ENCODE measurements around the gene CHSY1. TPM values are rescaled to one million over a fixed set of nuclear protein-coding genes. Genes with fewer than 3 reads are reported as not detected.

The CHSY1 gene
- polyA plus RNA-seq, 1 donor from 2014 or later: 1.1 TPM

DNA sequence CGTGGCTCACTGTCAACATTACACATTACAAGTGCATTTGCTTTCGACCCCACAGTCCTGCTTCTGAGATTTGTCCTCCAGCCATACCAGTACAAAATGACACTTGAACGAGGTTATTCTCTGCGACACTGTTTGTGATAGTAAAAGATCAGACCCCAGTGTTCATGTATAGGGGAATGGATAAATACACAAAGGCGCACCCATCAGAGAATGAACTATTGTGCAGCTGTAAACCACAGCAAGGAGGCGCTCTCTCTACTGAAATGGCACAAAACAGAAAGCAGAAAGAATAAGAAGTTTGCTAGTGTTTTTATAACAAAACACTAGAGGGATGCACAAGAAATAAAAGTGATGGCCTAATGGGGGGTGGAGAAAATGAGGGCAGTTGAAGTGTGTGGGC, 4.9 kb upstream of the CHSY1 start:
- Mint-ChIP-seq H3K27me3 (no peaks in the 10 kb centered on the region), H3K4me3 (no peak overlapping the region), H3K36me3 (no peaks in the 10 kb centered on the region)

DNA sequence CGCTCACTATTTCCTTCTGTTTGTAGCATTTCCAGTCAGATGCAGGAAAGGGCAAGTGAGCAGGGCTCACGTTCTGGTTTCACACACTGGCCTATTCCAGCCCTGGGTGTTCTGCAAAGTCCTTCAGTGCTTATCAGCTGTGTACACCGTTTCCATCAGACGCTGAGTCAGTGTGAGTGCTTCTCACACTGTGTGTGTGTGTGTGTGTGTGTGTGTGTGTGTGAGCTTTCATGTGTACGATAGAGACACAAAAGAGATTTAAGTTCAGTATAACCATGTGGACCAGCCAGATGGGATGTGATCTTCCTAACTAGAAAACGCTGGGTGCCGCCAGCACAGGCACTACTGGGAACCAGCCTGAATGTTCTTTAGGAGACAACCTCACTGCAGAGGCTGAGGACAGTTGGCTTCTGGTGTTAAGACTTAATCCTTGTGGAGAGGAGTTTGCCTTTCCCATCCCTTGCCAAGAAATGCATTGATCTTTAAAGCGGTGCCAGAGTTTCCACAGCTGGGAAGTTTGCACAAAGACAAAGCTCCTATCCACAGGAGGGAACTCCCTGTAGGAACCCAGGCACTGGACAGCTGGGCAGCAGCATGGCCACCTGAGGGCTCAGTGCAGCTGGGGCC, 3.9 kb upstream of the CHSY1 start:
- peaks cover 8 to 14% (median 13%) of the 10 kb centered on the region in 3 donors for H3K4me1 Mint-ChIP-seq
- H3K9me3 Mint-ChIP-seq: no peaks in the 10 kb centered on the region
- H3K36me3 Mint-ChIP-seq: no peaks in the 10 kb centered on the region
- no peak overlapping the region for H3K27ac Mint-ChIP-seq
- H3K4me3 Mint-ChIP-seq: peak overlapping the region in 1 of 4 donors; percentile 17
- no peaks in the 10 kb centered on the region for H3K27me3 Mint-ChIP-seq

More for the DNA sequence above, 4.9 kb upstream of the CHSY1 start:
- H3K9me3 Mint-ChIP-seq: no peaks in the 10 kb centered on the region
- peaks cover 8 to 14% (median 13%) of the 10 kb centered on the region in 3 donors for H3K4me1 Mint-ChIP-seq
- H3K27ac Mint-ChIP-seq: no peak overlapping the region

DNA sequence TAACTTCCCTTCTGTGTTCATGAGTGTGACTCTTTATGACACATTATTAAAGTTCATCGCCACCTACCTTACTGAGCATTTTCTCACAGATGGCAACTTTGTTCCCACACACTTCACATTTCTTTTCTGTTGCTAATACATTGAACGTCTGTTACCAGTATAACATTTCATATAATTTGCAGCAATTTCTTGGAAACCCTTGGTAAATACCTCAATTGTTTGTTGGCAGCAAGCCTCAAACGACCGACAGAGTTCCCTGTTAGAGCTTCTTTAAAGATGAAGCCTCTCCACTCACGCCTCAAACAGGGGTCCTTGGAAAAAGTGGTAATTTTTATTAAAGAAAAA, 3.2 kb upstream of the CHSY1 start:
- peak overlapping the region in 1 of 3 donors; percentile 21 for H3K27ac Mint-ChIP-seq

DNA sequence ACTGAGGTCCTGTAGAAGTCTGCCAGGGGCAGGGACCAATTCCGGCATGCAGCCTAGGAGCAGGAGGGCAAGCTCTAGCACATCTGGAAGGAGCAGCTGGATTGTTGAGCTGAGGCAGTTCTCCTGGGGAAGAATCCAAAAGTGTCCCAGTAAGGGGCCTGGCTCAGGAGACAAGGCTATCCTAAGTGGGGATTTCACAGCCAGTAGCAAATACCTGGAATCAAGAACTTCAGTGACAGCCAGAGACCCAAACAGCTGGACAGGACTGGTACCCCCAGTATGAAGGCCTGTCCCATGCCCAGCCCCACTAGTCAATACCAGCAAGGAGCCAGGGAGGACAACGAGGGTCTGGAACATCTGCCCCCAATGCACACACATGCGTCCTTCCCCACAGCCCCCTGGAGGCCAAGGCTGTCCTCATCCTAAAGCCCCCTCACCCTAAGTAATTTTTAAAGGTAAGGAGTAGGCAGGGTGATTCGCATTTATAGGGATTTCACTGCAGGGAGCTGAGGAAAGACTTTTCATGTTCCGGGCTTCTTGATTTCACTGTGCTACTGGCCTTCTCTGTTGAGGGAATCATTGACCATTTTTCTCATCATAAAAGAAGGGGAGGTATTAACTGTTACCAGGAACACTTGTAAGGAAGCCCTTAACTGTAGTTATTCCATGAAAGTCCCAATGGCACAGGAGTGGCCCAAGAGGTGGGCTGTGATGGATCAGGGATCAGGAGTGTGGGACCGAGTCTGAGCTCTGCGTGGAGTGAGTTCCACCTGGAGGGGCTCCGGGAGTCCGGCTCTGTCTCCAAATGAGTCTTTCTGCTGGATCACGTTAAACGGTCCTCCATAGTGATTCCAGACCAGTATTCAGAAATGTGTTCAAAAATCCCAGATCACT, 2.6 kb upstream of the CHSY1 start:
- H3K27me3 Mint-ChIP-seq: no peaks in the 10 kb centered on the region
- H3K36me3 Mint-ChIP-seq: no peaks in the 10 kb centered on the region
- peaks cover 19 to 25% (median 24%) of the 10 kb centered on the region in 3 donors for H3K4me1 Mint-ChIP-seq
- H3K9me3 Mint-ChIP-seq: no peaks in the 10 kb centered on the region
- peak overlapping the region in 2 of 3 donors; percentile 73 to 94 for H3K27ac Mint-ChIP-seq
- H3K4me3 Mint-ChIP-seq: peak overlapping the region in 2 of 4 donors; percentile 6 to 43

More for the DNA sequence above, 3.2 kb upstream of the CHSY1 start:
- peaks cover 15 to 21% (median 21%) of the 10 kb centered on the region in 3 donors for H3K4me1 Mint-ChIP-seq
- H3K9me3 Mint-ChIP-seq: no peaks in the 10 kb centered on the region
- no peaks in the 10 kb centered on the region for H3K27me3 Mint-ChIP-seq
- no peaks in the 10 kb centered on the region for H3K36me3 Mint-ChIP-seq
- H3K4me3 Mint-ChIP-seq: peak overlapping the region in 1 of 4 donors; percentile 43

DNA sequence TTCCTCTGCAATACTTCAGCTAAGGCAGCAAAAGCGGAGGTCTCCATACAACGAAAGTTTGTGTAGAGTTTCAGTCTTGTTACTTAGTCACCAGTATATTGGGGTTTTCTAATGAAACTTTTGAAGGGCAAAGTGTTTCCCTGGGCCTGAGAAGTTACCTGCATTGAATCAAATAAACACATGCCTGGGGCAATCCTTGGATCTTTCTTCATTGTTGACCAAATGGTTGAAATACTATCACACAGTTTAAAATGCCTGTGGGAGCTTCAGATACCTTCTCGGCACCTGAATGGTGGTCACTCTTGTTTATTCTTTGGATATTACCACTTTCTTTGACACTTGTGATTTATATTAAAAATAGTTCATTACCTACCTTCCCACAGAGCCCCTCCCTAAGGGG, 988 bp upstream of the CHSY1 start:
- Mint-ChIP-seq H3K9me3 (no peaks in the 10 kb centered on the region), H3K4me3 (peak overlapping the region; percentile 90 to 97 (median 94)), H3K27me3 (no peaks in the 10 kb centered on the region), H3K27ac (peak overlapping the region; percentile 58 to 94 (median 81)), H3K36me3 (no peaks in the 10 kb centered on the region), H3K4me1 (peaks cover 23 to 24% (median 23%) of the 10 kb centered on the region in 3 donors)

DNA sequence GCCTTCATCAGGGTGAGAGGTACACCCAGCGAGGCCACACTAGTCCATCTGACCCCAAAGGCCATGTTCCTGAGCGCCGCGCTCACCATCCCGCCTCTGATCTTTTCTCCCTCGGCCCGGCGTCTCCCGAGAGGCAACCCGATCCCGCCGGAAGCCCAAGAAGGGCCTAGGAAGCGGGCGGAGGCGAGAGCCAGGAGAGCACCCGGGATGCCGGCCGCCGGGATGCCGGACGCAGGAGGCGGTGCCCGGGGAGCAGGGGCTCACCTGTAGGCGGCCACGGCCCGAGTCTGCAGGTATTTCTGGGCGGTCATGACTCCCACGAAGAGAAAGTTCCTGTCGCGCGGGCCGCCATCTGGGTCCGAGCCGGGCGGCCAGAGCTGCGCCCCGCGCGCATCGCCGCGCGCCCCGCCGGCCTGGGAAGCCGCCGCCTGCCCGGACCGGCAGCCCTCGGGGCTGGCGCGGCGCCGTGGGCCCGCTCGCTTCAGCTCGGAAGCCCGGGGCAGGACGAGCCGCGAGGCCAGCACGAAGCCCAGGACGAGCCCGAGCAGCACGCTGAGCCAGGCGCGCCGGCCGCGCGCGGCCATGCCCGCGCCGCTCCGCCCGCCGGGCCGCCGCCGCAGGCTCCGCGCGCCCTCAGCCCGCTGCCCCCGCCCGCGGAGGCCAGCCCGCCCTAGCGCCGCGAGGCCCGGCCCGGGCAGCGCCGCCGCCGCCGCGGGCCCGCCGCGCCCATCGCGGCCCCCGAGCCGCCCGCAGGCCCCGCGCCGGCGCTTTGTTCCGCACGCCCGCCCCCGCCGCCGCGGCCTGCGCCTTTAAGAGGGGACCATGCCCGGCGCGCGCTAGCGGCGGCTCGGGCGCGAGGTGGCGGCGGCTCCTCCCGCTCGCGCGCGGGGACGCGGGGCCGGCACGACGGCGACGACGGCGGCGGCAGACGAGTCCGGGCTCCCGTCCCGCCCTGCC, 697 bp downstream of the CHSY1 start:
- H3K4me1 Mint-ChIP-seq: peaks cover 35 to 39% (median 39%) of the 10 kb centered on the region in 3 donors
- H3K9me3 Mint-ChIP-seq: no peaks in the 10 kb centered on the region
- H3K36me3 Mint-ChIP-seq: no peaks in the 10 kb centered on the region
- no peaks in the 10 kb centered on the region for H3K27me3 Mint-ChIP-seq
- H3K27ac Mint-ChIP-seq: peak overlapping the region; percentile 81 to 94 (median 93)
- peak overlapping the region; percentile 88 to 97 (median 92) for H3K4me3 Mint-ChIP-seq

DNA sequence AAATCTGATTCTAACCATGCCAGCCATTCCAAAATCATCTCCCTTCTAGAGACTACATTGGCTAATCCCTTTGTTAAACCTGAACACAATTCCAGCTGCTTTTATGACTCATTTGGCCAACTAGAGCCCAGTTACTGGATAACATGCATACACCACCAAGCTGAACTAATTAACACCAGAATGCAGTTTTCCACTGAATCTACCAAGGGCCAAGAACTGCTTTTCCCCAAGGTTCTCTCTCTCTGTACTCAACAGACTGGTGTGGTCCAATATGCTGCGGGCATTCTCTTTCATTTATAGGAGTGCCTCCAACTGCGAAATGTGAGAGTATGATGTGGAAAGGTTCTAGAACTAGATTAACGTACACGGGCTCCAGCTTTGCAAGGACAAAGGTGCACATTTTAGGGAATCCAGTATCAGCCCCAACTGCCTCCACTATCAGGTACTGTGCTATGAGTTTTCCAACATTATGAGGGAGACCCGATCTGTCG, 1.5 kb downstream of the CHSY1 start:
- Mint-ChIP-seq H3K9me3 (no peaks in the 10 kb centered on the region), H3K4me1 (peaks cover 36 to 46% (median 37%) of the 10 kb centered on the region in 3 donors), H3K27me3 (no peaks in the 10 kb centered on the region), H3K27ac (peak overlapping the region; percentile 81 to 93 (median 85)), H3K36me3 (no peaks in the 10 kb centered on the region), H3K4me3 (peak overlapping the region; percentile 71 to 94 (median 90))

DNA sequence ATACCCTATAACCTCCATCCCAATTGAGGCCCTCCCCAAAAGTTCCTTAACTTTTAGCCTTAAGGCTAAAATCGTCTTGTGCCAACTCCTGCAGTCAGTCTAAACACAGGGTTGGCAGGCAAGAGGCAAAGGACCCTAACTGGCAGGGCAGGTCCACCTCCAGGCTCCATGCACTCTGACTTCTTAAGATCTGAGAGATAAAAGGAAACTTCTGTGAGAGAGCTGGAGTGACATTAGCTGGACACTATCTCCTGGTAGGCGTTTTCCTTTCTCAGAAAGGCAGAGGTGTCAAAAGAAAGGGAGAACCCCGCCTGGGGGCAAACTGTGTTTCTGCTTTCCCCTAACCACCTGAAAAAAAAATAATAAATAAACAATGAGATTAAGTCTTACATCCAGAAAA, 3.6 kb downstream of the CHSY1 start:
- Mint-ChIP-seq H3K4me3 (peak overlapping the region in 1 of 4 donors; percentile 28), H3K27ac (peak overlapping the region in 1 of 3 donors; percentile 42), H3K9me3 (no peaks in the 10 kb centered on the region), H3K4me1 (peaks cover 46 to 65% (median 50%) of the 10 kb centered on the region in 3 donors), H3K36me3 (no peaks in the 10 kb centered on the region), H3K27me3 (no peaks in the 10 kb centered on the region)

DNA sequence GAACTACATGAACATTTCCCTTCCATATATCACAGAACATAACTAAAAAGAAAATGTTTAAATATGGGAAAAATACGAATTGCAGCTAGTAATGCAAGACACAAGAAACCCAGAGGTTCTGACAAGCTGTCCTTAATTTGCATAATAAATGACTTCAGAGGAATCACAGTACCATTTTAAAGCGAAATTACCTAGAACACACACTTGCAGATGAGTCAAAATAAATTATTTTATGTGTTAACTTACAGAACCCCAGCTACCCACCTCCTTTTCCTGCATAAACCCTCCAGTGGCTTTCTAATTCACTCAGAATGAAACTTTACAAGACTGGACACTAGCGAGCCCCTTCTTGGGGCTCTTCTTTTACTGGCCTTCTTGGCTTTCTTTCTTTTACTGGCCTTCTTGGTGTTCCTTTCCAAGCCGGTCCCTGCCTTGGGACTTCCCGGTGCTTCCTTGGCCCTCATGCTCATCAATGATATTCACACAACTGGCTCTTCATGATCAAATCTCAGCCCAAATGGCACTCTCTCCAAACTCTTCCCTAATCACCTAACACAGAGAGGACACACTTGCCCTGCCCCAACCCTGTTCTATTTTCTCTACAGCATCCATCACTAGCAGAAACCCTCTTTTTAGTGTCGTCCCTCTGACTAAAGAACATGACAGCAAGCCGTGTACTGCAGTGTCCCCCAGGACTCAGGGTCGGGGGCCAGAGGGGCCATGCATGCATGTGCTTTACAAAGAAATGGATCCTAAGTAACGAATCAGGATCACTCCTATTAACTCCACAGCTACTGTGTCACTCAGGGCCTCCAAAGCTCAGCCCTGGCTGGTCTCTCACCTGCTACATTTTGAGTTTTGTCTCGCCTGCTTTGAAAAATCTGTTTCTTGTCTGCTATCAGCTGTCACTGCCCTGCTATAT, 4.8 kb downstream of the CHSY1 start:
- H3K36me3 Mint-ChIP-seq: no peaks in the 10 kb centered on the region
- H3K4me1 Mint-ChIP-seq: peaks cover 47 to 69% (median 50%) of the 10 kb centered on the region in 3 donors
- H3K9me3 Mint-ChIP-seq: no peaks in the 10 kb centered on the region
- H3K27ac Mint-ChIP-seq: peak overlapping the region; percentile 18 to 85 (median 33)
- no peaks in the 10 kb centered on the region for H3K27me3 Mint-ChIP-seq
- H3K4me3 Mint-ChIP-seq: peak overlapping the region; percentile 1 to 48 (median 15)

DNA sequence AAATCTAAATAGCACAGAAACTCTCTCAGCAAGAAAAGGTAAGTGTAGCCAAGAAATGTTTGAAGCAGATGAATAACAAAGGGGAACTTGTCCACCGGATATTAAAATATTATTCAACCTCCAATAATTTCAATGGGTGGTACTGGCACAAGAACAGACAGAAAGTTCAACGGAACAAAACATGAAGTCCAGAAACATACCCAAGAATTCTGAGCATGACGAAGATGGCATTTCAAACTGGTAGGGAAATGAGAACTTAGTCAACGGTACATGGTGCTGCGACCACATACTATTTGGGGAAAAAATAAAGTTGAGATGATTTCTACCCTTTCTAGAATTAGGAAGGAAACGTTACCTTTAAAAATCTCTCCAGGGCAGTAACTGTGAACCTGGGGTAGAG, 5.5 kb downstream of the CHSY1 start:
- H3K27me3 Mint-ChIP-seq: peaks cover 1% of the 10 kb centered on the region
- no peaks in the 10 kb centered on the region for H3K9me3 Mint-ChIP-seq
- peaks cover 50 to 75% (median 54%) of the 10 kb centered on the region in 3 donors for H3K4me1 Mint-ChIP-seq
- no peaks in the 10 kb centered on the region for H3K36me3 Mint-ChIP-seq
- H3K4me3 Mint-ChIP-seq: peak overlapping the region; percentile 1 to 48 (median 10)
- H3K27ac Mint-ChIP-seq: peak overlapping the region; percentile 18 to 33 (median 25)

DNA sequence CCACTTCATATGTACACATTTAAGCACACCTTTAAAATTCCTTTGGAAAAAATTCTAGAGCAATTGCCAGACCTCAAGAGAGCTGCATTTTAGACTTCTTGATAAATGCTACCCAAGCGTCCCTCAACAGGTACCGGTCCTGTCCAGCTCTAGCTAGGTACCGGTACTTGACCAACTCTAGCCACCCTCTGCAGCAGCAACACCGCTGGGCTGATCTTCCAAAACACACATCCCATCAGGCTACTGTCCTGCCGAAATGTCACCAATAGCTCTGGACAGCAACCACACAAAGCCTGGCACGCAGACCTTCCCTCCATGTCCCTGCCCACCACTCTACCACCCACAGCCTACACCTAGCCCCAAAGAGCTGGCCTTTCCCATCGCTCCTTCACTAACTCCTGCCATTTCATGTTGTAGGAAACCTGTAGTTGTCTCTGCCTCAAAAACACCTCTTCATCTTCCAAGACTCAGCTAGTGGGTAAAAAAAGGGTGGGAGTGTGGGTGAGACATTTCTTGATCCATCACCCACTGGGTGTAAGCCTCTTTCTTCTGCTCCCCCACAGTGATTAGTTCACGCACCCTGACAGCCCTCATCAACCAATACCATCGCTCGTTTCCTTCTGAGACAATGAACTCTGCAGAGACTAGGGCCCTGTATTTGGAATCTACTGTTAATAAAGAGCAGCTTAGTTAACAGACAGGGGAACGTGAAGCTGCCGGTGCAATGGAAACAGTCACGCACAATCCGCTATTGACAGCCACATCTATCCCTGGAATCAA, 6.8 kb downstream of the CHSY1 start:
- Mint-ChIP-seq H3K36me3 (no peaks in the 10 kb centered on the region), H3K27me3 (peaks cover 1% of the 10 kb centered on the region), H3K4me1 (peaks cover 43 to 71% (median 48%) of the 10 kb centered on the region in 3 donors), H3K27ac (peak overlapping the region in 2 of 3 donors; percentile 24 to 74), H3K4me3 (peak overlapping the region in 3 of 4 donors; percentile 2 to 74 (median 46)), H3K9me3 (no peaks in the 10 kb centered on the region)

DNA sequence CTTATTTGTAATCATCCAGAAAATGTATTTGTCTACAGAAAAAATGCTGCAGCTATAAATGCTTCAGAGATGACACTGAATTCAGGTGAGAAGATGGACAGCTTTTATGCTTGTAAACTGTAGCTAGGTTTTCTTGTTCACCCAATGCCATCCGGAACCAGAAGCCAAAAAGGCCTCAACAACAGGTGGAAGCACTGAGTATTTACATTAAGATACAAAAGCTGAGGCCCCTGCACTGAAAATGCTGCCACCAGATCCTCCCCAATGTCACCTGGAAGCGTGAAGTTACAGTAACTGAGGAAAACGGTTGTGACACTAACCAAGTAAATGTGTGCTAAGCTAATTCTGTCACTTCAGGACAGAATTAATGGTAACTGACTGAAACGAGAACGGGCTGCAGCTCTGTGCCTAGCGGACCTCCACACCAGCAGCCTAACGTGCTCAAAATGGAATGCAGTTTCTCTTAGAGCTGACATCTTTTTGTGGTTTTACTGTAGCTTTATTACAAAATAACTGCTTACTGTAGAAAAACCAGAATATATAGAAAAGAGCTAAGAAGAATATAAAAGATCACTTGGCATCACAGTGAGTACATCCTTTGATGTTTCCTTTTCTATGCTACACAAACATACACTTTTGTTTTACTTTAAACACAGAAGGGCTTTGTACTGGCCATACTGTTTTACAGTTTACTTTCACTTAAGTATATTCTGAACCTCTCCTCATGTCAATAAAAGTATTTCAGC, 7.6 kb downstream of the CHSY1 start:
- H3K27me3 Mint-ChIP-seq: peaks cover 1% of the 10 kb centered on the region

More for the DNA sequence above, 7.6 kb downstream of the CHSY1 start:
- Mint-ChIP-seq H3K27ac (peak overlapping the region in 2 of 3 donors; percentile 24 to 74), H3K9me3 (no peaks in the 10 kb centered on the region), H3K4me3 (peak overlapping the region in 3 of 4 donors; percentile 2 to 74 (median 41)), H3K4me1 (peaks cover 46 to 74% (median 49%) of the 10 kb centered on the region in 3 donors), H3K36me3 (no peaks in the 10 kb centered on the region)
